HG02870 (cell line): Measurements from ENCODE around the gene LYRM4.

ENCODE experiments used
- ATAC-seq: cut with Tn5 transposase; IDR thresholded peaks from one replicate; pipeline ENCODE4 v1.9.1; 2021; ENCODE audit warnings: mild to moderate bottlenecking, moderate library complexity; ENCODE audit not compliant: unreplicated experiment

The LYRM4 gene

DNA sequence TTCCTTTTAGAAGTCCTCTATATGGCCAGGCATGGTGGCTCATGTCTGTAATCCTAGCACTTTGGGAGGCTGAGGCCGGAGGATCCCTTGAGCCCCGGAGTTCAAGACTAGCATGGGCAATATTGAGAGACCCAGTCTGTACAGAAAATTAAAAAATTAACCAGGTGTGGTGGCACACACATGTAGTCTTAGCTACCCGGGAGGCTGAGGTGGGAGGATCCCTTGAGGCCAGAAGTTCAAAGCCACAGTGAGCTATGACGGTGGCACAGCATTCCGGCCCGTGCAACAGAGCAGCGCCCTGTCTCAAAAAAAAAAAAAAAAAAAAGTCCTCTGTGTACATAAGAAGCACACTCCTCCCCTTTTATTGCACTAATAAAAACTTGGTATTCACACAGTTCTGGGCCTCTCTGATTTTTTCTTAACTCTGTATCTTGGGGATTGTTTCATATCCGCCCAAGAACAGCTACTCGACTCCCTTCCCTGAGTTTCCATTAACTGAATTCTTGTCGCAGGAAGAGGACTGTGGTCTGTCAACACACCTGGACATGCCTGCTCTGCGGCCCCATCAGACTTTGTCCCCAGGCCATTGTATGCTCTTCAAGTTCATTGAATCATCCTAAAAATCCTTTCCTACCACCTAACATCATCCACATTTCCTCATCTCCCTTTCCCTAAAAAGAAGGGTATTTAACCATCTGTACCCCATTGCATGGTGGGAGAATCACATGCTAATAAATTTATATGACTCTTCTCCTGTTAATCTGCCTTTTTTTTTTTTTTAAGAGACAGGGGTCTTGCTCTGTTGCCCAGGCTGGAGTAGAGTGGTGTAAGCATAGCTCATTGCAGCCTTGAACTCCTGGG is 201.5 kb downstream of the LYRM4 start:
- no peak for ATAC-seq
